ENCODE data around the gene DNAJC30. TPM values are rescaled to one million over a fixed set of nuclear protein-coding genes. Genes with fewer than 3 reads are reported as not detected.

The DNAJC30 gene
- total and polyA plus RNA-seq, 2 of the 8 experiments (the other 6 are each of a cell fraction or from before 2014, with no cell fraction given), result 6.1 to 6.3 TPM

DNA sequence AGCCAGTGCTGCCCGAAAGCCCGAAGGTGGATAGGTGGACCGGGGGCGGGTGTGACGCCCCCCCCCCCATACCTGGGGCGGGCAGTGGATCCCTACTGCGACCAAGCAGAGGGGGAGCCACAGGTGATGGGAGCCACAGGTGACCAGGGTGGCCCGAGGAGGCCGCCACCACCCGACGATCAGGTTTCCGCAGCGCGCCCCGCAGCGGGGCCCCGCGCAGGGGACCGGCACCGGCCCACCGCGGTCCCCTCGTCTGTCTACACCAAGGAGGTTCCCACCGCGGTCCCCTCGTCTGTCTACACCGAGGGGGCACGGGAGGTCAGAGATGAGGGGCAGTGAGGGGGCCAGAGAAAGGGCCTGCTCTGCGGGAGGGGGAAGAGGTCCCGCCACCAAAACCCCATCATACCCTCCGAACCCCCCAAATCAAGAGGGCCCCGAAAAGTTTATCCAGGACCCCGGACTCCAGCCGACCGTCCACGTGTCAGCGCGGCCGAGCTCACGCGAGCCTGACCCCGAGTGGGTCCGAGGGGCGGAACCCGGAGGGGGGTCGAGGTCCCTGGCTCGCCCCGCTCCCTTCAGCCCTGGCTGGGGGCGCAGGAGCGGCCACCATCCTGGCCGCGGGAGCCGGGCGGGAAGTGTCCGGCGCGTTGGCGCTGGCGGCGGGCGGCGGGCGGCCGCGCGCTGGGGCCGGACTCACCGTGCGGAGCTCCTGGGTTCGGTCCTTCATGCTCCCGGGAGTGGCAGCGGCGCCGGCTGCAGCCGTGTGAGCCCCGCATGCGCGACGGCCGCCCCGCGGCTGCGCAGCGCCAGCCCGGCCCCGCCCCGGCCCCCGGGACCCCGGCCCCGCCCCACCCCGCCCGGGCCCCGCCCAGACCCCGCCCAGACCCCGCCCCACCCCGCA, 35.9 kb upstream of the DNAJC30 start, which contains the start of gene STX1A (continued):
- TF ChIP-seq SIX5 (IDR thresholded peaks at IDR 0.05; ENCODE audit: low read depth, low read length) (no peak), SP1 (IDR thresholded peaks at IDR 0.05; ENCODE audit: low read depth, low read length) (no peak), TAF1 (IDR thresholded peaks at IDR 0.05; ENCODE audit: low read depth, low read length) (peak; percentile 60), RFX5 (IDR thresholded peaks at IDR 0.05; ENCODE audit: borderline replicate concordance, low read depth, low read length) (no peak), BCL11A (IDR thresholded peaks at IDR 0.05; ENCODE audit: low read depth in 2 of 2, low read length in 2 of 2) (no peak), PHF8 (conservative IDR thresholded peaks at IDR 0.05; ENCODE audit: low read depth, low read length) (peak; percentile 34; the same call in 1 of the 2 replicates), JUND (IDR thresholded peaks at IDR 0.05; ENCODE audit: low read length) (no peak), FOSL1 (IDR thresholded peaks at IDR 0.05; ENCODE audit: insufficient read depth, low read depth, low read length) (no peak), HDAC2 (IDR thresholded peaks at IDR 0.05; ENCODE audit: borderline replicate concordance in 1 of 2, low read depth in 2 of 2, low read length in 2 of 2) (no peak), MAX (IDR thresholded peaks at IDR 0.05) (no peak; the same call in 1 of the 2 replicates), KDM1A (IDR thresholded peaks at IDR 0.05; ENCODE audit: borderline replicate concordance, low read length) (no peak), SAP30 (IDR thresholded peaks at IDR 0.05; ENCODE audit: insufficient read depth, insufficient replicate concordance, low read length) (no peak), YY1 (IDR thresholded peaks at IDR 0.05; ENCODE audit: low read depth, low read length) (no peak), BACH1 (IDR thresholded peaks at IDR 0.05; ENCODE audit: low read length) (0 out of 2 replicates have a peak, but pooled peaks have one; percentile 37), SUZ12 (IDR thresholded peaks at IDR 0.05; ENCODE audit: low read length) (0 out of 2 replicates have a peak, but pooled peaks have one; percentile 9), SP4 (IDR thresholded peaks at IDR 0.05; ENCODE audit: low read length) (no peak), CREB1 (IDR thresholded peaks at IDR 0.05) (no peak), SP2 (IDR thresholded peaks at IDR 0.05; ENCODE audit: low read length) (no peak), KDM4A (IDR thresholded peaks at IDR 0.05; ENCODE audit: low read depth, low read length, severe bottlenecking) (peak; percentile 89), NRF1 (IDR thresholded peaks at IDR 0.05; ENCODE audit: low read depth, low read length) (peak; percentile 59), CEBPB (IDR thresholded peaks at IDR 0.05; ENCODE audit: low read depth, low read length) (no peak), CBX8 (IDR thresholded peaks at IDR 0.05; ENCODE audit: borderline replicate concordance, low read depth, low read length) (no peak), POLR2AphosphoS5 (IDR thresholded peaks at IDR 0.05; ENCODE audit: low read depth, low read length) (no peak)
- TF ChIP-seq, protein P1, sequence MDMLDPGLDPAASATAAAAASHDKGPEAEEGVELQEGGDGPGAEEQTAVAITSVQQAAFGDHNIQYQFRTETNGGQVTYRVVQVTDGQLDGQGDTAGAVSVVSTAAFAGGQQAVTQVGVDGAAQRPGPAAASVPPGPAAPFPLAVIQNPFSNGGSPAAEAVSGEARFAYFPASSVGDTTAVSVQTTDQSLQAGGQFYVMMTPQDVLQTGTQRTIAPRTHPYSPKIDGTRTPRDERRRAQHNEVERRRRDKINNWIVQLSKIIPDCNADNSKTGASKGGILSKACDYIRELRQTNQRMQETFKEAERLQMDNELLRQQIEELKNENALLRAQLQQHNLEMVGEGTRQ (IDR thresholded peaks at IDR 0.05; ENCODE audit: low read length), result no peak
